Spleen (tissue), 11 donors: Measurements from ENCODE around the gene MGRN1. TPM values are rescaled to one million over a fixed set of nuclear protein-coding genes. Genes with fewer than 3 reads are reported as not detected.

Source experiments
- DNase-seq: peaks from one replicate; pipeline ENCODE4 v3.0.0-alpha.2; 2020
- H3K27ac ChIP-seq, 8 donors: fragments of 200-600 bp; sonication (generic) in 7 of 8; 1 replicate in 4 of 8; 2 replicates in 4 of 8; pipeline versions ENCODE4 v1.5.0 to v1.8.0; 2016 to 2021; ENCODE audit warnings: inconsistent platforms in 4 of 8, mild to moderate bottlenecking in 4 of 8, moderate library complexity in 1 of 8
- H3K27me3 ChIP-seq, 7 donors: fragments of 200-600 bp; sonication (generic) in 6 of 7; replicated peaks in 1 of 7; 1 replicate in 4 of 7; 2 replicates in 3 of 7; pipeline versions ENCODE4 v1.5.0 to v1.8.0; 2016 to 2021; ENCODE audit warnings: inconsistent platforms in 3 of 7, mild to moderate bottlenecking in 1 of 7
- H3K36me3 ChIP-seq, 6 donors: fragments of 200-600 bp; sonication (generic) in 5 of 6; 1 replicate in 4 of 6; 2 replicates in 2 of 6; pipeline versions ENCODE4 v1.5.0 to v1.8.0; 2016 to 2021; ENCODE audit warnings: inconsistent platforms in 2 of 6
- H3K4me1 ChIP-seq, 6 donors: fragments of 200-600 bp; sonication (generic) in 5 of 6; 1 replicate in 3 of 6; 2 replicates in 3 of 6; pipeline versions ENCODE4 v1.5.0 to v1.8.0; 2016 to 2021; ENCODE audit warnings: inconsistent platforms in 3 of 6
- H3K4me3 ChIP-seq, 8 donors: fragments of 200-600 bp; sonication (generic) in 7 of 8; 1 replicate in 4 of 8; 2 replicates in 4 of 8; pipeline versions ENCODE4 v1.5.0 to v1.8.0; 2016 to 2021; ENCODE audit warnings: inconsistent platforms in 4 of 8, mild to moderate bottlenecking in 4 of 8, moderate library complexity in 2 of 8
- H3K9me3 ChIP-seq, 8 donors: fragments of 200-600 bp; sonication (generic) in 7 of 8; 1 replicate in 4 of 8; 2 replicates in 4 of 8; pipeline versions ENCODE4 v1.5.0 to v1.8.0; 2016 to 2021; ENCODE audit warnings: inconsistent platforms in 4 of 8
- POLR2A ChIP-seq, 3 donors: fragments of 450-650 bp; IDR thresholded peaks; one replicate each; pipeline ENCODE4 v1.5.1; 2017; ENCODE audit warnings: antibody characterized with exemption in 3 of 3, mild to moderate bottlenecking in 1 of 3
- POLR2AphosphoS5 ChIP-seq, 3 donors: sonication (generic); formaldehyde crosslinking; IDR thresholded peaks; one replicate each; pipeline ENCODE4 v1.5.1; 2017; ENCODE audit warnings: antibody characterized with exemption in 3 of 3
- WGBS, 5 donors: extraction: QIAGEN DNeasy Blood & Tissue Kit in 3 of 5; methylation state at CpG; one replicate each; pipeline versions ENCODE4 v1.1.5 to v1.1.7; 2013 to 2018; 5-methylcytosine and 5-hydroxymethylcytosine counted together
- intact Hi-C: fragments of 100-400 bp; cut with DNase I; formaldehyde crosslinking; loops from one replicate; pipeline ENCODE4 v1.15.0; 2023; ENCODE audit warnings: low total_unique reads
- polyA plus RNA-seq, 3 donors: library from polyadenylated mRNA; stranded (reverse); fragments of 200-250 nt; gene quantifications; one replicate each; pipeline ENCODE4 v1.2.1, GENCODE V29; 2013
- total RNA-seq, 7 donors: library from RNA; depleted of rRNA in 3 of 7; stranded (reverse); fragments of >200 nt in 3 of 7; fragmentation: NEBNext Ultra II Directional in 4 of 7; extraction: Animal tissue kit (Norgen Biotek cat#: 25700) in 4 of 7; gene quantifications; one replicate each; pipeline versions ENCODE4 v1.1.0 to v1.2.1, GENCODE V29; 2016 to 2021
- TF ChIP-seq, protein P1 (sequence below), 11 experiments: fragments of 200-600 bp in 7 of 11; fragments of 450-650 bp in 4 of 11; sonication (generic) in 4 of 11; IDR thresholded peaks in 8 of 11; conservative IDR thresholded peaks in 3 of 11; 1 replicate in 7 of 11; 2 replicates in 4 of 11; pipeline versions ENCODE4 v1.4.0 to v1.8.0; 2016 to 2021; ENCODE audit warnings: antibody characterized with exemption in 11 of 11, inconsistent platforms in 4 of 11, mild to moderate bottlenecking in 1 of 11
- donor health status: healthy with polysubstance abuse.
- donor health status: DM: no; HTN: no; CAD: no; lungs with moderate emphysema.
- donor health status: DM: no; HTN: no; CAD: no.
- donor health status: Bipolar disorder and iron deficiency.
- donor health status: healthy.
- donor health status: DM: no; HTN: no; CAD: no.
- donor health status: DM: yes; HTN: yes; CAD: no.

MGRN1 gene
- total and polyA plus RNA-seq, 10 donors = 7.6 to 132 (median 75.1) TPM

DNA sequence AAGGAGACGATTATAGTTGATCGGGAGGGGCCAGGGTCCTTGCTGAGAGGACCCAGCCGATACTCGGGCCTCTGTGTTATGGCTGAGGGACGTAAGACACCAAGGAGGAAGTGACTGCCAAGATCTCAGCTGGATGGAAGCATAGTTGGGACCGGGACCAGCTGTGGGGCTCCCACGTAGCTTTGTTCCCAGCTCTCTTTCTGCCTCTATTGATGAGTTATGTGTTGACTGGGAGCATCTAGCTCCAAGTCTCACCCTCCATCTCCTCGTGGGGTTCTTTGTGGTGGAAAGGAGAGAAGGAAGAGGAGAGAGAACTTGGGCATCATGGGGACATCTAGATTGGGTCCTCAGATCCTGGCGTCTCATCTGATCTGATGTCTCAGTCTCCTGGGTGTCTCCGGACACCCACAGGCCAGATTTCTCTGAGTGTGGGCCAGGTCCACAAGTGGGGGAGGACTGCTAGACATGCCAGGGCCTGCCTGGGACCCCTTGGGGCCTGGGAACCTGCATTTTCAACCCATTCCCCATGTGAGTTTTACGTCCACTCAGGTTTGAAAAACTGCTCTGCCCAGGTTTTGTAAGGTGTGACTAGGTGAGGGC is 1.0 kb downstream of the MGRN1 start:
- Histone ChIP-seq H3K36me3 (peaks cover 0 to 21% (median 0%) of the 10 kb centered on the region in 6 donors), H3K27ac (peak overlapping the region; percentile 90 to 100 (median 99)), H3K4me3 (peak overlapping the region; percentile 72 to 97 (median 93)), H3K27me3 (no peaks in the 10 kb centered on the region), H3K9me3 (no peaks in the 10 kb centered on the region), H3K4me1 (peaks cover 20 to 70% (median 44%) of the 10 kb centered on the region in 6 donors)
- no peak for DNase-seq
- intact Hi-C loops = loop anchor here (5.0 kb wide), 1 partner anchor 52 kb away; no protein-coding TSS in a partner anchor
- 8 to 21% (median 9%) methylated on average over 6 to 11 of the region's 11 CpGs for WGBS, 5 donors
- TF ChIP-seq, protein P1, sequence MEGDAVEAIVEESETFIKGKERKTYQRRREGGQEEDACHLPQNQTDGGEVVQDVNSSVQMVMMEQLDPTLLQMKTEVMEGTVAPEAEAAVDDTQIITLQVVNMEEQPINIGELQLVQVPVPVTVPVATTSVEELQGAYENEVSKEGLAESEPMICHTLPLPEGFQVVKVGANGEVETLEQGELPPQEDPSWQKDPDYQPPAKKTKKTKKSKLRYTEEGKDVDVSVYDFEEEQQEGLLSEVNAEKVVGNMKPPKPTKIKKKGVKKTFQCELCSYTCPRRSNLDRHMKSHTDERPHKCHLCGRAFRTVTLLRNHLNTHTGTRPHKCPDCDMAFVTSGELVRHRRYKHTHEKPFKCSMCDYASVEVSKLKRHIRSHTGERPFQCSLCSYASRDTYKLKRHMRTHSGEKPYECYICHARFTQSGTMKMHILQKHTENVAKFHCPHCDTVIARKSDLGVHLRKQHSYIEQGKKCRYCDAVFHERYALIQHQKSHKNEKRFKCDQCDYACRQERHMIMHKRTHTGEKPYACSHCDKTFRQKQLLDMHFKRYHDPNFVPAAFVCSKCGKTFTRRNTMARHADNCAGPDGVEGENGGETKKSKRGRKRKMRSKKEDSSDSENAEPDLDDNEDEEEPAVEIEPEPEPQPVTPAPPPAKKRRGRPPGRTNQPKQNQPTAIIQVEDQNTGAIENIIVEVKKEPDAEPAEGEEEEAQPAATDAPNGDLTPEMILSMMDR (IDR thresholded peaks at IDR 0.05 in 8 of 11, conservative IDR thresholded peaks at IDR 0.05 in 3 of 11) = peak in 1 of 11 experiments; percentile 13
- no peak for TF ChIP-seq POLR2AphosphoS5 (IDR thresholded peaks at IDR 0.05)

DNA sequence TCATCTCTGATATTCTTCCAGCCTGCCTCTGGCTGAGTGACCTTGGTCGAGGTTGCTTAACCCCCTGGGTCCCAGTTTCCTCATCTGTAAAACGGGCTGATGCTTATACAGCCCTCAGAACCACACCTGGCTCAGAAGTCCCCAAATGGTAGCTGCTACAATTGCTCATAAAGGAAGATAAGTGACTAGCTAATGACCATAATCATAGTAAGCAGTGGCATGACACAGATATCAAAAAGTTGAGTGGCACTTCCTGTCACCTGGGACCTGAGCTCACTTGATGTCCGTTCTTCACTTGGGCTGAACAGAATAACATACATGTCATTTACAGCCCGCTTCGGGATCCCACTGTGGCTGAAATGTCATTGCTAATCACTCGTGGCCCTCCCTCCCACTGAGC is 1.8 kb downstream of the MGRN1 start:
- TF ChIP-seq, protein P1 (IDR thresholded peaks at IDR 0.05 in 8 of 11, conservative IDR thresholded peaks at IDR 0.05 in 3 of 11) = no peak
- no peak for TF ChIP-seq POLR2A (IDR thresholded peaks at IDR 0.05)
- TF ChIP-seq POLR2AphosphoS5 (IDR thresholded peaks at IDR 0.05) = no peak
- peaks cover 0 to 21% (median 0%) of the 10 kb centered on the region in 6 donors for H3K36me3 ChIP-seq
- intact Hi-C loops = loop anchor here (5.0 kb wide), 1 partner anchor 51 kb away; no protein-coding TSS in a partner anchor
- H3K4me3 ChIP-seq = peak overlapping the region in 6 of 8 donors; percentile 72 to 97 (median 93)
- H3K27ac ChIP-seq = peak overlapping the region in 7 of 8 donors; percentile 95 to 100 (median 99)
- peaks cover 0 to 7% (median 3%) of the 10 kb centered on the region in 8 donors for H3K9me3 ChIP-seq
- H3K27me3 ChIP-seq = no peaks in the 10 kb centered on the region
- WGBS, 5 donors = 42 to 63% (median 52%) methylated on average over 5 to 6 of the region's 6 CpGs
- peaks cover 20 to 78% (median 46%) of the 10 kb centered on the region in 6 donors for H3K4me1 ChIP-seq
- DNase-seq = no peak

DNA sequence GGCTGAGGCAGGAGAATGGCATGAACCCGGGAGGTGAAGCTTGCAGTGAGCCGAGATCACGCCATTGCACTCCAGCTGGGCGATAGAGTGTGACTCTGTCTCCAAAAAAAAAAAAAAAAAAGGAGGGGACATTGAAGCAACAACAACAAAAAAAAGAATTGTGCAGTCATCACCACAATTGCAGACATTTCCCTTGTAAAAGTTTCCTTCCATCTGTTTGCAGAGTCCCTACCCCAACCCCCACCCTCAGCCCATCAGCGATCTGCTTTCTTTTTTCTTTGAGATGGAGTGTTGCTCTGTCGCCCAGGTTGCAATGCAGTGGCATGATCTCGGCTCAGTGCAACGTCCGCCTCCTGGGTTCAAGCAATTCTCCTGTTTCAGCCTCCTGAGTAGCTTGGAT is 3.7 kb downstream of the MGRN1 start:
- Histone ChIP-seq H3K9me3 (peaks cover 0 to 13% (median 6%) of the 10 kb centered on the region in 8 donors), H3K27ac (peak overlapping the region in 7 of 8 donors; percentile 33 to 100 (median 74)), H3K27me3 (no peaks in the 10 kb centered on the region), H3K4me3 (peak overlapping the region in 3 of 8 donors; percentile 5 to 20 (median 10)), H3K36me3 (peaks cover 0 to 25% (median 0%) of the 10 kb centered on the region in 6 donors), H3K4me1 (peaks cover 20 to 90% (median 48%) of the 10 kb centered on the region in 6 donors)
- DNase-seq = no peak
- TF ChIP-seq POLR2A (IDR thresholded peaks at IDR 0.05) (no peak), POLR2AphosphoS5 (IDR thresholded peaks at IDR 0.05) (no peak)
- TF ChIP-seq, protein P1 (IDR thresholded peaks at IDR 0.05 in 8 of 11, conservative IDR thresholded peaks at IDR 0.05 in 3 of 11) = no peak
- intact Hi-C loops = loop anchor here (5.0 kb wide), 1 partner anchor 49 kb away; no protein-coding TSS in a partner anchor
- 61 to 89% (median 72%) methylated on average over 9 of the region's 9 CpGs for WGBS, 5 donors

DNA sequence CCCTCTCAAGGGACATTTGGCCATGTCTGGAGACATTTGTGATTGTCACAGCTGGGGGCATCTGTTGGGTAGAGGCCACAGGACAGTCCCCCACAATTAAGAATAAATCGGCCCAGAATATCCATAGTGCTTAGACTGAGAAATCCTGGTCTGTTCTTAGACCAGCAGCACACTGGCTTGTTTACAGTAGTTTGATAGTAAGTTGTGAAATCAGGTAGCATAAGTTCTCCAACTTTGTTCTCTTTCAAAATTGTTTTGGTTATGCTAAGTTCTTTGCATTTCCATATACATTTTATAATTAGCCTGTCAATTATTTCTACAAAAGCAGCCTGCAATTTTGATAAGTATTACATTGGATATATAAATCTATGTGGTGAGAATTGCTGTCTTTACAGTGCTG is 6.8 kb downstream of the MGRN1 start:
- WGBS, 5 donors = 95 to 100% (median 100%) methylated on average over 1 of the region's 1 CpG
- DNase-seq = no peak
- peak overlapping the region in 6 of 8 donors; percentile 6 to 100 (median 56) for H3K27ac ChIP-seq
- TF ChIP-seq, protein P1 (IDR thresholded peaks at IDR 0.05 in 8 of 11, conservative IDR thresholded peaks at IDR 0.05 in 3 of 11) = no peak
- TF ChIP-seq POLR2AphosphoS5 (IDR thresholded peaks at IDR 0.05) (no peak), POLR2A (IDR thresholded peaks at IDR 0.05) (no peak)
- peaks cover 0 to 13% (median 6%) of the 10 kb centered on the region in 8 donors for H3K9me3 ChIP-seq
- peaks cover 0 to 50% (median 9%) of the 10 kb centered on the region in 6 donors for H3K36me3 ChIP-seq
- peaks cover 9 to 98% (median 48%) of the 10 kb centered on the region in 6 donors for H3K4me1 ChIP-seq
- intact Hi-C loops = no loop called here
- no peaks in the 10 kb centered on the region for H3K27me3 ChIP-seq
- no peak overlapping the region for H3K4me3 ChIP-seq
